Pancreas (tissue), 10 donors: ENCODE data around the gene TMEM184A. TPM values are rescaled to one million over a fixed set of nuclear protein-coding genes. Genes with fewer than 3 reads are reported as not detected.

ENCODE experiments used
- ATAC-seq, 4 donors: fragments of 200-7000 bp; cut with Tn5 transposase; one replicate each; pipeline versions ENCODE4 v1.8.0 to v1.9.1; 2020; ENCODE audit warnings: mild to moderate bottlenecking in 4 of 4, moderate library complexity in 4 of 4
- DNase-seq, 6 donors: peaks; one replicate each; pipeline ENCODE4 v3.0.0-alpha.2; 2020
- FAIRE-seq: peaks from 2 replicates; lab custom pipeline; 2012; peaks lifted over from hg19 to GRCh38; lab: Jason Lieb, UNC
- H3K27ac ChIP-seq, 4 donors: fragments of 200-600 bp; sonication (generic); 1 replicate in 3 of 4; 2 replicates in 1 of 4; pipeline versions ENCODE4 v1.5.0 to v1.8.0; 2020
- H3K27me3 ChIP-seq, 4 donors: fragments of 200-600 bp; one replicate each; pipeline ENCODE4 v1.8.0; 2021
- H3K36me3 ChIP-seq, 3 donors: fragments of 200-600 bp; sonication (generic) in 1 of 3; one replicate each; pipeline versions ENCODE4 v1.5.0 to v1.8.0; 2020 to 2021
- H3K4me1 ChIP-seq, 3 donors: fragments of 200-600 bp; one replicate each; pipeline ENCODE4 v1.8.0; 2021
- H3K4me3 ChIP-seq, 4 donors: fragments of 200-600 bp; sonication (generic) in 2 of 4; one replicate each; pipeline versions ENCODE4 v1.5.0 to v1.8.0; 2020 to 2021
- H3K9me3 ChIP-seq, 4 donors: fragments of 200-600 bp; one replicate each; pipeline ENCODE4 v1.8.0; 2021
- WGBS, 2 donors: extraction: QIAGEN DNeasy Blood & Tissue Kit; methylation state at CpG; one replicate each; pipeline ENCODE4 v1.1.7; 2013; 5-methylcytosine and 5-hydroxymethylcytosine counted together
- intact Hi-C, 3 donors: fragments of 100-400 bp; cut with DNase I; formaldehyde crosslinking; loops; one replicate each; pipeline versions ENCODE4 v1.11.1 to v1.14.2; 2022
- polyA plus RNA-seq, 2 donors: library from polyadenylated mRNA; stranded (reverse); fragments of 200-250 nt; gene quantifications; one replicate each; pipeline ENCODE4 v1.2.3, GENCODE V29; 2013
- total RNA-seq, 6 donors: library from RNA; stranded (reverse); fragmentation: NEBNext Ultra II Directional in 4 of 6; extraction: Animal tissue kit (Norgen Biotek cat#: 25700) in 4 of 6; gene quantifications; one replicate each; pipeline versions ENCODE4 v1.2.1 to v1.2.4, GENCODE V29; 2021 to 2023
- TF ChIP-seq, protein P1 (sequence below), 4 donors: fragments of 200-600 bp; sonication (generic) in 3 of 4; IDR thresholded peaks; one replicate each; pipeline versions ENCODE4 v1.5.0 to v1.8.0; 2021; ENCODE audit warnings: antibody characterized with exemption in 4 of 4
- donor health status: healthy with polysubstance abuse.
- donor health status: DM: no; HTN: no; CAD: no; lungs with moderate emphysema.
- donor health status: DM: no; HTN: no; CAD: no.
- donor health status: control.
- donor health status: control.
- donor health status: Bipolar disorder and iron deficiency.
- donor health status: DM: yes; HTN: yes; CAD: no.
- donor health status: DM: no; HTN: no; CAD: no.
- donor health status: DM: no; HTN: no; CAD: no.
- donor health status: DM: yes; HTN: yes; CAD: no.

TMEM184A gene
- total and polyA plus RNA-seq, 8 donors: 15.2 to 58.9 (median 25.4) TPM

DNA sequence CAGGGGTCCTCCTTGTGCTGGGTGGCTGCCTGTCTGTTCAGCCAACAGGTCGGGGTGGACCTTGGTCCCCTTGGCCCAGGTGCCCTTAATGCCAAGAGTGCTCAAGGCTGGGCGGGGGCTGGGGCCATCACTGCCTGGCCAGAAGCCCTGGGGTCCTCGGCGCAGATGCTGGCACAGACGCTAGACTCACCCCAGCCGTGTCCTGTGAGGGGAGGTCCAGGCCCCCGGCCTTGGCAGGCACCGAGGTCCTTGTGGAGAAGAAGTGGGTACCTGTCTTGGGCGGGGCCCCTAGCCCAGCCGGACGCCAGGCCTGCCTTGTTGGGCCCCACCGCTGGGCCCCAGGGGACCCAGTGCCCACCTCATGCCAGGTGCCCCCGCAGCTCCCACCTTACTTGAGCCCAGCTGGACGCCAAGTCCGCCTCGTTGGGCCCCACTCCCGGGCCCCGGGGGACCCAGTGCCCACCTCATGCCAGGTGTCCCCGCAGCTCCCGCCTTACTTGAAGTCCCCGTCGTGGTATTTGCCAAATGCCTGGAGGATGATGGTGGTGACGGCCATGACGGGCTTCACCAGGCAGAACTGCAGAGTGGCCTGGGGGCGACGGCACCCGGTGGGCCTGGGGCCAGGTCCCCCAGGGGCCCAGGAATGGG is 6.5 kb downstream of the TMEM184A start:
- ATAC-seq: no peak
- FAIRE-seq: no peak

DNA sequence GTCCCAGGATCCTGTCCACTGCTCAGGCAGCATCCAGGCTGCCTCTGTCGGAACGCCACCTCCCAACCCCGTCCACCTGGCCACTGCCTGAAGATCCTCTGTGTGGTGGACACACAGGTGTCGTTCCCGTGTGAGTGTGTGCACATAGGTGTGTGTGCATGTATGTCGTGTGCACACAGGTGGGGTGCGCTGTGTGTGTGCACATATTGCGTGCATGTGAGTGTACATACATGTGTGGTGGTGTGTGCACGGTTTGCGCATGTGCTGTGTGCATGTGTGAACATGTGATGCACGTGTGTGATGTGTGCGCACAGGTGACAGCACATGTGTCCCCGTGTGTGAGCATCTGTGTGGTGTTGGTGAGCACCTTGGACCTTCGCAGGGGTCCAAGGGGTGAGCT is 7.1 kb downstream of the TMEM184A start:
- intact Hi-C loops: no loop called here
- DNase-seq: no peak

More for the DNA sequence above, 6.5 kb downstream of the TMEM184A start:
- Histone ChIP-seq H3K27ac (no peak overlapping the region), H3K27me3 (no peaks in the 10 kb centered on the region), H3K4me1 (peaks cover 5 to 12% (median 12%) of the 10 kb centered on the region in 3 donors), H3K36me3 (peaks cover 0 to 28% (median 0%) of the 10 kb centered on the region in 3 donors), H3K9me3 (no peaks in the 10 kb centered on the region), H3K4me3 (no peak overlapping the region)
- peak in 2 of 6 donors; percentile 47 to 51 for DNase-seq
- intact Hi-C loops: no loop called here
- TF ChIP-seq, protein P1, sequence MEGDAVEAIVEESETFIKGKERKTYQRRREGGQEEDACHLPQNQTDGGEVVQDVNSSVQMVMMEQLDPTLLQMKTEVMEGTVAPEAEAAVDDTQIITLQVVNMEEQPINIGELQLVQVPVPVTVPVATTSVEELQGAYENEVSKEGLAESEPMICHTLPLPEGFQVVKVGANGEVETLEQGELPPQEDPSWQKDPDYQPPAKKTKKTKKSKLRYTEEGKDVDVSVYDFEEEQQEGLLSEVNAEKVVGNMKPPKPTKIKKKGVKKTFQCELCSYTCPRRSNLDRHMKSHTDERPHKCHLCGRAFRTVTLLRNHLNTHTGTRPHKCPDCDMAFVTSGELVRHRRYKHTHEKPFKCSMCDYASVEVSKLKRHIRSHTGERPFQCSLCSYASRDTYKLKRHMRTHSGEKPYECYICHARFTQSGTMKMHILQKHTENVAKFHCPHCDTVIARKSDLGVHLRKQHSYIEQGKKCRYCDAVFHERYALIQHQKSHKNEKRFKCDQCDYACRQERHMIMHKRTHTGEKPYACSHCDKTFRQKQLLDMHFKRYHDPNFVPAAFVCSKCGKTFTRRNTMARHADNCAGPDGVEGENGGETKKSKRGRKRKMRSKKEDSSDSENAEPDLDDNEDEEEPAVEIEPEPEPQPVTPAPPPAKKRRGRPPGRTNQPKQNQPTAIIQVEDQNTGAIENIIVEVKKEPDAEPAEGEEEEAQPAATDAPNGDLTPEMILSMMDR (IDR thresholded peaks at IDR 0.05): no peak
- 89 to 93% methylated on average over 27 of the region's 27 CpGs for WGBS, 2 donors

DNA sequence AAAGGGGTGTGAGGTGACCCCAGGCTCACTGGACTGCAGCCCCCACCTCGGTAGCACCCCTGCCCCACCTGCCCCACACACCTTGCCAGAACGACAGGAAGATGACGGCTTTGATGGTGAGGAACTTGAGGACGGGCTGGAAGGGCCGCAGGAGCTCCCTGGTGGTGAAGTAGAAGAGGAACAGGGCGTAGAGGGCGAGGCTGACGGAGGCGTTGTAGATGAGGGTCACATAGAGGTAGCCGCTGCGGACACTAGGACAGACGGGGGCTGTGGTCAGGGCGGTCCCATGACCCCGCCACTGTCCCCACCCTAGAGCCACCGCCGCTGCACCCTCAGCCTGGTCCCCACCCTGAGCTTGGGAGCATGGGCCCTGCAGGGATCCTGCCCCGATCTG is 7.6 kb downstream of the TMEM184A start:
- peaks cover 0 to 28% (median 0%) of the 10 kb centered on the region in 3 donors for H3K36me3 ChIP-seq
- 88% methylated on average over 17 of the region's 17 CpGs for WGBS, 2 donors
- no peaks in the 10 kb centered on the region for H3K27me3 ChIP-seq
- FAIRE-seq (no peak), DNase-seq (peak in 3 of 6 donors; percentile 35 to 80 (median 54)), ATAC-seq (no peak)
- no peak overlapping the region for H3K27ac ChIP-seq
- TF ChIP-seq, protein P1 (IDR thresholded peaks at IDR 0.05): no peak
- H3K9me3 ChIP-seq: no peaks in the 10 kb centered on the region
- peaks cover 5 to 12% (median 12%) of the 10 kb centered on the region in 3 donors for H3K4me1 ChIP-seq
- H3K4me3 ChIP-seq: no peak overlapping the region
- intact Hi-C loops: no loop called here

More for the DNA sequence above, 7.1 kb downstream of the TMEM184A start:
- ATAC-seq (no peak), FAIRE-seq (no peak)
- Histone ChIP-seq H3K27ac (no peak overlapping the region), H3K9me3 (no peaks in the 10 kb centered on the region), H3K36me3 (peaks cover 0 to 28% (median 0%) of the 10 kb centered on the region in 3 donors), H3K4me1 (peaks cover 5 to 12% (median 12%) of the 10 kb centered on the region in 3 donors), H3K27me3 (no peaks in the 10 kb centered on the region), H3K4me3 (no peak overlapping the region)
- TF ChIP-seq, protein P1 (IDR thresholded peaks at IDR 0.05): no peak
- 82 to 86% methylated on average over 14 of the region's 14 CpGs for WGBS, 2 donors

- WGBS, 2 donors: 89 to 90% methylated on average over 23 to 35 of the region's 35 CpGs
- FAIRE-seq: no peak
- H3K4me1 ChIP-seq: peaks cover 5 to 12% (median 12%) of the 10 kb centered on the region in 3 donors
- no peaks in the 10 kb centered on the region for H3K27me3 ChIP-seq
- intact Hi-C loops: no loop called here
- peak in 4 of 6 donors; percentile 29 to 81 (median 53) for DNase-seq
- H3K27ac ChIP-seq: no peak overlapping the region
- H3K9me3 ChIP-seq: no peaks in the 10 kb centered on the region
- no peak for ATAC-seq
- H3K4me3 ChIP-seq: no peak overlapping the region
- TF ChIP-seq, protein P1 (IDR thresholded peaks at IDR 0.05): no peak
- H3K36me3 ChIP-seq: peaks cover 0 to 28% (median 0%) of the 10 kb centered on the region in 3 donors
Observed at GRCh38 chr7:1547777-1548437, 8.1 kb downstream of the TMEM184A start.
